ENCODE measurements around the gene EIF2D. TPM values are rescaled to one million over a fixed set of nuclear protein-coding genes. Genes with fewer than 3 reads are reported as not detected.

EIF2D gene
- total RNA-seq, 1 donor from 2014 or later = 65.4 TPM

- no peaks in the 10 kb centered on the region for H3K9me3 Mint-ChIP-seq
- ChIA-PET CTCF (interaction anchor here (0.7 to 3.2 kb wide), 21 partner anchors 9 to 324 kb away, joined by 3 to 19 read pairs (median 4); partner anchors contain the start of genes DYRK3 and IKBKE), POLR2A (interaction anchor here (0.9 kb wide), 1 partner anchor 251 kb away, joined by 3 read pairs; no protein-coding TSS in a partner anchor)
- peaks cover 4% of the 10 kb centered on the region for H3K27me3 Mint-ChIP-seq
- DNase-seq (peak; percentile 52), ATAC-seq (ENCODE audit: low read depth) (peak; percentile 85)
- no peak overlapping the region for H3K27ac Mint-ChIP-seq
- TF ChIP-seq CTCF (IDR thresholded peaks at IDR 0.05) = no peak
- H3K4me3 Mint-ChIP-seq = peak overlapping the region; percentile 58
- H3K4me1 Mint-ChIP-seq = peaks cover 15% of the 10 kb centered on the region
- intact Hi-C loops (cut with micrococcal nuclease) = loop anchor here (1.0 to 2.0 kb wide), 4 partner anchors 68 to 324 kb away; no protein-coding TSS in a partner anchor
- no peaks in the 10 kb centered on the region for H3K36me3 Mint-ChIP-seq (ENCODE audit: low read depth)
Observed at GRCh38 chr1:206658264-206658980, 46.2 kb upstream of the EIF2D start.

GRCh38 chr1:206657751-206658150 lies 45.5 kb upstream of the EIF2D start:
- peaks cover 1% of the 10 kb centered on the region for H3K27me3 Mint-ChIP-seq
- H3K27ac Mint-ChIP-seq = no peak overlapping the region
- H3K4me1 Mint-ChIP-seq = peaks cover 13% of the 10 kb centered on the region
- no peak for TF ChIP-seq CTCF (IDR thresholded peaks at IDR 0.05)
- no peak overlapping the region for H3K4me3 Mint-ChIP-seq
- no peak for DNase-seq
- intact Hi-C loops (cut with micrococcal nuclease) = loop anchor here (1.0 to 2.0 kb wide), 4 partner anchors 69 to 325 kb away; no protein-coding TSS in a partner anchor
- ATAC-seq (ENCODE audit: low read depth) = no peak
- no peaks in the 10 kb centered on the region for H3K9me3 Mint-ChIP-seq
- CTCF ChIA-PET = interaction anchor here (0.7 to 3.2 kb wide), 16 partner anchors 9 to 325 kb away, joined by 3 to 19 read pairs (median 4); partner anchors contain the start of gene DYRK3
- POLR2A ChIA-PET = interaction anchor here (0.9 kb wide), 1 partner anchor 251 kb away, joined by 3 read pairs; no protein-coding TSS in a partner anchor
- H3K36me3 Mint-ChIP-seq (ENCODE audit: low read depth) = no peaks in the 10 kb centered on the region

GRCh38 chr1:206656936-206657335 lies 44.7 kb upstream of the EIF2D start:
- H3K4me1 Mint-ChIP-seq = peaks cover 13% of the 10 kb centered on the region
- ATAC-seq (ENCODE audit: low read depth) (no peak), DNase-seq (no peak)
- H3K9me3 Mint-ChIP-seq = no peaks in the 10 kb centered on the region
- H3K36me3 Mint-ChIP-seq (ENCODE audit: low read depth) = no peaks in the 10 kb centered on the region
- POLR2A ChIA-PET = no interaction called here
- no peak for TF ChIP-seq CTCF (IDR thresholded peaks at IDR 0.05)
- H3K4me3 Mint-ChIP-seq = no peak overlapping the region
- CTCF ChIA-PET = interaction anchor here (1.0 to 2.4 kb wide), 4 partner anchors 20 to 325 kb away, joined by 3 to 19 read pairs (median 8); partner anchors contain the start of gene DYRK3
- intact Hi-C loops (cut with micrococcal nuclease) = no loop called here
- no peaks in the 10 kb centered on the region for H3K27me3 Mint-ChIP-seq
- no peak overlapping the region for H3K27ac Mint-ChIP-seq

- intact Hi-C loops (cut with micrococcal nuclease) = no loop called here
- Mint-ChIP-seq H3K27ac (no peak overlapping the region), H3K9me3 (no peaks in the 10 kb centered on the region)
Observed at GRCh38 chr1:206655471-206655882, 43.2 kb upstream of the EIF2D start.

More at GRCh38 chr1:206655471-206655882, 43.2 kb upstream of the EIF2D start:
- CTCF ChIA-PET = interaction anchor here (1.2 to 3.6 kb wide), 2 partner anchors 9 to 325 kb away, joined by 4 to 19 read pairs; no protein-coding TSS in a partner anchor
- no peak for ATAC-seq (ENCODE audit: low read depth)
- H3K4me3 Mint-ChIP-seq = no peak overlapping the region
- POLR2A ChIA-PET = interaction anchor here (1.0 kb wide), 1 partner anchor 90 kb away, joined by 3 read pairs; no protein-coding TSS in a partner anchor
- H3K27me3 Mint-ChIP-seq = no peaks in the 10 kb centered on the region
- TF ChIP-seq CTCF (IDR thresholded peaks at IDR 0.05) = no peak
- H3K36me3 Mint-ChIP-seq (ENCODE audit: low read depth) = no peaks in the 10 kb centered on the region
- H3K4me1 Mint-ChIP-seq = peaks cover 13% of the 10 kb centered on the region
- no peak for DNase-seq

Data from activated B cell treated with CpG ODN at 0.5 μM for 24 hours (primary cell).